ENCODE measurements around the gene SLC30A4. TPM values are rescaled to one million over a fixed set of nuclear protein-coding genes. Genes with fewer than 3 reads are reported as not detected.
A peak's percentile ranks its signal among the peaks of the same experiment; 100 is the strongest.
"Not testable (repeated sequence)": the region's sequence is repeated elsewhere in the genome, so short reads cannot be mapped to it uniquely, and the experiment has no call there.

SLC30A4 gene
- total RNA-seq, 4 donors from 2014 or later, result 12.5 to 15.9 (median 13.6) TPM

GRCh38 chr15:45534821-45535220 is 12.3 kb upstream of the SLC30A4 start:
- TF ChIP-seq POLR2A (IDR thresholded peaks at IDR 0.05), result no peak
- no peak for TF ChIP-seq CTCF (IDR thresholded peaks at IDR 0.05)
- H3K27me3 ChIP-seq, result no peaks in the 10 kb centered on the region
- H3K9me3 ChIP-seq, result no peaks in the 10 kb centered on the region
- no peaks in the 10 kb centered on the region for H3K4me1 ChIP-seq
- WGBS, 2 donors, result 86 to 94% methylated on average over 1 of the region's 1 CpG
- H3K4me3 ChIP-seq (replicated peaks in 1 of 3), result no peak overlapping the region
- H3K36me3 ChIP-seq, result no peaks in the 10 kb centered on the region
- intact Hi-C loops (cut with DNase I), result no loop called here
- DNase-seq, result no peak
- H3K27ac ChIP-seq, result no peak overlapping the region

DNA sequence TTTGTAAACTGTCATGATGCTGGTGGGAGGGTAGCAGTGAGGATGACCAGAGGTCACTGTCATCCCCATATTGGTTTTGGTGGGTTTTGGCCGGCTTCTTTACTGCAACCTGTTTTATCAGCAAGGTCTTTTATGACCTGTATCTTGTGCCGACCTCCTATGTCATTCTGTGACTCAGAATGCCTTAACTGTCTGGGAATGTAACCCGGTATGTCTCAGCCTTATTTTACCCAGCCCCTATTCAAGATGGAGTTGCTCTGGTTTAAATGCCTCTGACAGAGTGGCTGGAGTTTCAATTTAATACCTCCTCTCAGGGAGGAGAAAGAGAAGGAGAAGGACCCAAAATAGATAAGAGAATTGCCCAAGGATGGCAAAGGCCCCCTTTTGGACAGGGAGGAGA is 10.3 kb upstream of the SLC30A4 start:
- H3K9me3 ChIP-seq; H3K27me3 ChIP-seq; H3K27ac ChIP-seq; intact Hi-C loops (cut with DNase I); H3K4me3 ChIP-seq (replicated peaks in 1 of 3); DNase-seq; H3K36me3 ChIP-seq; H3K4me1 ChIP-seq: not testable (repeated sequence)
- 92 to 95% methylated on average over 3 of the region's 3 CpGs for WGBS, 2 donors

DNA sequence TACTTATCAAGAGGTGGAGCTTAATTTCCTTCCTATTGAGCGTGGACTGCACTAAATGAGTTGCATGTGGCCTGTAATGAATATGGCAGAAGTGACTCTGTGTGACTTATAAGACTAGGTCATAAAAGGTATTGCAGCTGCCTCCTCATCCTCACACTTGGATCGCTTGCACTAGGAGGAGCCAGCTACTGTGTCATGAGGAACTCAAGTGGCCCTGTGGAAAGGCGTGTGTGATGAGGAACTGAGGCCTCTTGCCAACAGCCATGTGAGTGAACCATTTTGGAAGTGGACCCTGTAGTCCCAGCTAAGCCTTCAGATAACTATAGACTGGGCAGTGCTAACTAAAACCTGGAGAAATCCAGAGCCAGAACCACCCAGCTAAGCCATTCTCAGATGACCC is 7.1 kb upstream of the SLC30A4 start:
- WGBS, 2 donors, result 73 to 89% methylated on average over 2 to 3 of the region's 3 CpGs
- intact Hi-C loops (cut with DNase I), result no loop called here

DNA sequence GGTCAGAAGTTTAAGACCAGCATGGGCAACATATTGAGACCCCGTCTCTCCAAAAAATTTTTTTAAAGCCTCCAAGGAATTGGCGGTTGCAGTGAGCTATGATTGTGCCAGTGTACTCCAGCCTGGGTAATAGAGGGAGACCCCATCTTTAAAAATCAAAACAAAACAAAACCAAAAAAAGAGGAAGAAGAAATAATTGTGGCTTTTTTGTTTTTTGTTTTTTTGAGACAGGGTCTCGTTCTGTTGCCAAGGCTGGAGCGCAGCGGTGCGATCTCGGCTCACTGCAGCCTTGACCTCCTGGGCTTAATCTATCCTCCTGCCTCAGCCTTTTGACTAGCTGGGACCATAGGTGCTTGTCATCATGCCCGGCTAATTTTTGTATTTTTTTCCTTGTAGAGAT is 4.5 kb upstream of the SLC30A4 start:
- intact Hi-C loops (cut with DNase I), result no loop called here
- no peak overlapping the region for H3K27ac ChIP-seq
- no peak overlapping the region for H3K4me3 ChIP-seq (replicated peaks in 1 of 3)
- WGBS, 2 donors, result 91% methylated on average over 8 of the region's 8 CpGs
- H3K36me3 ChIP-seq, result no peaks in the 10 kb centered on the region
- H3K9me3 ChIP-seq, result no peaks in the 10 kb centered on the region
- no peaks in the 10 kb centered on the region for H3K4me1 ChIP-seq
- H3K27me3 ChIP-seq, result no peaks in the 10 kb centered on the region
- no peak for DNase-seq
- TF ChIP-seq CTCF (IDR thresholded peaks at IDR 0.05) (no peak), POLR2A (IDR thresholded peaks at IDR 0.05) (no peak)

More for the DNA sequence above, 7.1 kb upstream of the SLC30A4 start:
- H3K4me3 ChIP-seq (replicated peaks in 1 of 3), result no peak overlapping the region
- H3K9me3 ChIP-seq, result no peaks in the 10 kb centered on the region
- H3K4me1 ChIP-seq, result no peaks in the 10 kb centered on the region
- H3K27me3 ChIP-seq, result no peaks in the 10 kb centered on the region
- DNase-seq, result no peak
- no peaks in the 10 kb centered on the region for H3K36me3 ChIP-seq
- no peak overlapping the region for H3K27ac ChIP-seq
- TF ChIP-seq CTCF (IDR thresholded peaks at IDR 0.05), result no peak
- no peak for TF ChIP-seq POLR2A (IDR thresholded peaks at IDR 0.05)

GRCh38 chr15:45523166-45523460 is 558 bp upstream of the SLC30A4 start:
- no peak for TF ChIP-seq POLR2A (IDR thresholded peaks at IDR 0.05)
- TF ChIP-seq CTCF (IDR thresholded peaks at IDR 0.05), result no peak
- intact Hi-C loops (cut with DNase I), result loop anchor here (5.0 kb wide), 1 partner anchor 89 kb away; no protein-coding TSS in a partner anchor
- peaks cover 16 to 22% of the 10 kb centered on the region in 2 donors for H3K4me1 ChIP-seq
- no peaks in the 10 kb centered on the region for H3K36me3 ChIP-seq
- 24 to 25% methylated on average over 7 of the region's 7 CpGs for WGBS, 2 donors
- no peak for DNase-seq
- peak overlapping the region; percentile 86 to 91 (median 86) for H3K27ac ChIP-seq
- no peaks in the 10 kb centered on the region for H3K9me3 ChIP-seq
- H3K4me3 ChIP-seq (replicated peaks in 1 of 3), result peak overlapping the region in 2 of 3 donors; percentile 38 to 68
- no peaks in the 10 kb centered on the region for H3K27me3 ChIP-seq

All from thyroid gland (tissue), 4 donors.